H9 (cell line): ENCODE data around the gene SUFU. TPM values are rescaled to one million over a fixed set of nuclear protein-coding genes. Genes with fewer than 3 reads are reported as not detected.

Experiments
- DNase-seq: peaks from one replicate; pipeline ENCODE4 v3.0.0-alpha.2; 2017
- H2AFZ ChIP-seq: one replicate; pipeline ENCODE4 v1.6.1; 2013; ENCODE audit warnings: mild to moderate bottlenecking, low read length, control low read depth, moderate library complexity
- H2AK5ac ChIP-seq: 2 replicates; pipeline ENCODE4 v1.6.1; 2013; ENCODE audit warnings: low read length, control low read depth, mixed read lengths; ENCODE audit not compliant: insufficient read length
- H2BK120ac ChIP-seq: one replicate; pipeline ENCODE4 v1.6.1; 2013; ENCODE audit warnings: low read depth, mild to moderate bottlenecking, low read length, control low read depth, inconsistent platforms; ENCODE audit not compliant: poor library complexity, severe bottlenecking
- H2BK12ac ChIP-seq: 2 replicates; pipeline ENCODE4 v1.6.1; 2013; ENCODE audit warnings: low read length, control low read depth, mixed read lengths, low read depth; ENCODE audit not compliant: insufficient read length
- H2BK15ac ChIP-seq: 2 replicates; pipeline ENCODE4 v1.6.1; 2013; ENCODE audit warnings: low read depth, low read length, control low read depth
- H2BK20ac ChIP-seq: one replicate; pipeline ENCODE4 v1.6.1; 2013; ENCODE audit warnings: low read depth, mild to moderate bottlenecking, low read length, control low read depth, inconsistent platforms; ENCODE audit not compliant: poor library complexity, severe bottlenecking
- H2BK5ac ChIP-seq: 2 replicates; pipeline ENCODE4 v1.6.1; 2013; ENCODE audit warnings: low read length, control low read depth, mixed read lengths; ENCODE audit not compliant: insufficient read length
- H3K14ac ChIP-seq: 2 replicates; pipeline ENCODE4 v1.6.1; 2013; ENCODE audit warnings: low read length, control low read depth; ENCODE audit not compliant: insufficient read depth
- H3K18ac ChIP-seq: 2 replicates; pipeline ENCODE4 v1.6.1; 2013; ENCODE audit warnings: low read depth, mild to moderate bottlenecking, mixed read lengths, low read length, control low read depth; ENCODE audit not compliant: insufficient read length
- H3K23ac ChIP-seq: 2 replicates; pipeline ENCODE4 v1.6.1; 2013; ENCODE audit warnings: low read length, control low read depth, mixed read lengths, low read depth; ENCODE audit not compliant: insufficient read length
- H3K23me2 ChIP-seq: 2 replicates; pipeline ENCODE4 v1.6.1; 2013; ENCODE audit warnings: low read depth, mild to moderate bottlenecking, mixed read lengths, low read length, control low read depth; ENCODE audit not compliant: insufficient read length, poor library complexity, severe bottlenecking
- H3K27ac ChIP-seq: 2 replicates; pipeline ENCODE4 v1.5.1; 2013; ENCODE audit warnings: low read length, control low read depth, mixed read lengths, low read depth; ENCODE audit not compliant: insufficient read length
- H3K27me3 ChIP-seq: 2 replicates; pipeline ENCODE4 v1.6.1; 2013; ENCODE audit warnings: low read length, control low read depth, inconsistent platforms; ENCODE audit not compliant: insufficient read depth
- H3K4ac ChIP-seq: 2 replicates; pipeline ENCODE4 v1.6.1; 2013; ENCODE audit warnings: low read depth, mild to moderate bottlenecking, control low read depth, inconsistent platforms, low read length, moderate library complexity
- H3K4me1 ChIP-seq: 2 replicates; pipeline ENCODE4 v1.6.1; 2013; ENCODE audit warnings: low read length, control low read depth, inconsistent platforms; ENCODE audit not compliant: insufficient read depth
- H3K4me2 ChIP-seq: 2 replicates; pipeline ENCODE4 v1.6.1; 2013; ENCODE audit warnings: low read length, control low read depth, mixed read lengths; ENCODE audit not compliant: insufficient read length, insufficient read depth
- H3K56ac ChIP-seq: 2 replicates; pipeline ENCODE4 v1.6.1; 2013; ENCODE audit warnings: low read depth, mild to moderate bottlenecking, mixed read lengths, low read length, control low read depth; ENCODE audit not compliant: insufficient read length
- H3K79me1 ChIP-seq: 2 replicates; pipeline ENCODE4 v1.6.1; 2013; ENCODE audit warnings: low read depth, mild to moderate bottlenecking, moderate library complexity, low read length, control low read depth, inconsistent platforms; ENCODE audit not compliant: insufficient read depth, poor library complexity, severe bottlenecking
- H3K79me2 ChIP-seq: 2 replicates; pipeline ENCODE4 v1.6.1; 2013; ENCODE audit warnings: low read length, control low read depth, inconsistent platforms; ENCODE audit not compliant: insufficient read depth
- H3K9ac ChIP-seq: 2 replicates; pipeline ENCODE4 v1.6.1; 2013; ENCODE audit warnings: low read length, control low read depth, mixed read lengths; ENCODE audit not compliant: insufficient read length; ENCODE audit errors: extremely low read depth
- H3K9me3 ChIP-seq: one replicate; pipeline ENCODE4 v1.6.1; 2013; ENCODE audit warnings: low read depth, low read length, inconsistent platforms; ENCODE audit not compliant: control insufficient read depth
- H3T11ph ChIP-seq: one replicate; pipeline ENCODE4 v1.6.1; 2013; ENCODE audit warnings: mild to moderate bottlenecking, low read length, control low read depth, inconsistent platforms
- H4K20me1 ChIP-seq: one replicate; pipeline ENCODE4 v1.6.1; 2013; ENCODE audit not compliant: control insufficient read depth, insufficient read length, insufficient read depth
- H4K5ac ChIP-seq: 2 replicates; pipeline ENCODE4 v1.6.1; 2013; ENCODE audit warnings: low read depth, mild to moderate bottlenecking, mixed read lengths, low read length, control low read depth; ENCODE audit not compliant: insufficient read length
- H4K8ac ChIP-seq: replicated peaks from 2 replicates; pipeline ENCODE4 v1.6.1; 2013; ENCODE audit warnings: low read length, control low read depth, mixed read lengths, low read depth; ENCODE audit not compliant: insufficient read length
- H4K91ac ChIP-seq: 2 replicates; pipeline ENCODE4 v1.6.1; 2013; ENCODE audit warnings: low read depth, mild to moderate bottlenecking, moderate library complexity, mixed read lengths, low read length, control low read depth; ENCODE audit not compliant: insufficient read length
- H3K27ac Mint-ChIP-seq, 3 experiments: 2 replicates in 2 of 3; 3 replicates in 1 of 3; pipeline ENCODE4 v1.8.0; 2020 to 2021; ENCODE audit warnings: mixed read lengths in 3 of 3, mild to moderate bottlenecking in 1 of 3, moderate library complexity in 1 of 3
- H3K27me3 Mint-ChIP-seq: 2 replicates; pipeline ENCODE4 v1.8.0; 2021; ENCODE audit warnings: low read depth, mild to moderate bottlenecking, moderate library complexity, mixed read lengths
- H3K36me3 Mint-ChIP-seq, 3 experiments: 2 replicates in 2 of 3; 3 replicates in 1 of 3; pipeline ENCODE4 v1.8.0; 2020 to 2021; ENCODE audit warnings: low read depth in 3 of 3, mixed read lengths in 3 of 3; ENCODE audit not compliant: insufficient read depth in 1 of 3
- H3K4me1 Mint-ChIP-seq, 2 experiments: 2 replicates each; pipeline ENCODE4 v1.8.0; 2020; ENCODE audit warnings: mixed read lengths in 2 of 2
- H3K4me3 Mint-ChIP-seq, 2 experiments: 2 replicates in 1 of 2; 3 replicates in 1 of 2; pipeline ENCODE4 v1.8.0; 2020 to 2021; ENCODE audit warnings: mild to moderate bottlenecking in 2 of 2, mixed read lengths in 2 of 2, moderate library complexity in 1 of 2
- H3K9me3 Mint-ChIP-seq, 2 experiments: 2 replicates in 1 of 2; 3 replicates in 1 of 2; pipeline ENCODE4 v1.8.0; 2020; ENCODE audit warnings: mild to moderate bottlenecking in 2 of 2, mixed read lengths in 2 of 2, moderate library complexity in 1 of 2
- WGBS: extraction: QIAGEN DNeasy Blood & Tissue Kit; methylation state at CpG from one replicate; pipeline ENCODE4 v1.1.7; 2013; ENCODE audit warnings: missing lambda C conversion rate, low lambda C conversion rate, mixed read lengths; ENCODE audit not compliant: insufficient read length; ENCODE audit errors: extremely low coverage; 5-methylcytosine and 5-hydroxymethylcytosine counted together
- total RNA-seq: library from RNA; stranded (reverse); gene quantifications from 2 replicates; pipeline ENCODE4 v1.2.1, GENCODE V29; 2021
- TF ChIP-seq, protein P1 (sequence below): fragments of 200-600 bp; sonication (generic); conservative IDR thresholded peaks from 3 replicates; pipeline ENCODE4 v1.8.0; 2021; ENCODE audit warnings: antibody characterized with exemption, mild to moderate bottlenecking

Gene SUFU
- total RNA-seq, 1 experiment from 2014 or later, result 9.5 TPM

- Histone ChIP-seq H4K5ac (no peak overlapping the region), H3K14ac (no peak overlapping the region), H3K79me1 (no peaks in the 10 kb centered on the region), H2BK12ac (no peak overlapping the region), H3K27ac (no peak overlapping the region), H2BK120ac (no peak overlapping the region), H2BK20ac (no peak overlapping the region), H3K9me3 (no peaks in the 10 kb centered on the region), H4K20me1 (no peaks in the 10 kb centered on the region), H4K8ac (no peak overlapping the region), H3K4me2 (no peak overlapping the region), H3K18ac (no peak overlapping the region), H2AK5ac (no peak overlapping the region), H3K79me2 (no peaks in the 10 kb centered on the region), H3K23me2 (no peaks in the 10 kb centered on the region), H2BK15ac (no peak overlapping the region), H2AFZ (no peak overlapping the region), H3K4ac (no peak overlapping the region), H2BK5ac (no peak overlapping the region), H3K4me1 (no peaks in the 10 kb centered on the region), H3K23ac (no peak overlapping the region), H3K9ac (no peak overlapping the region), H4K91ac (no peak overlapping the region), H3K27me3 (no peaks in the 10 kb centered on the region), H3T11ph (no peak overlapping the region), H3K56ac (no peak overlapping the region)
- H3K36me3 Mint-ChIP-seq, result peaks cover 5 to 17% (median 13%) of the 10 kb centered on the region in 3 experiments
- no peaks in the 10 kb centered on the region for H3K4me1 Mint-ChIP-seq
- TF ChIP-seq, protein P1, sequence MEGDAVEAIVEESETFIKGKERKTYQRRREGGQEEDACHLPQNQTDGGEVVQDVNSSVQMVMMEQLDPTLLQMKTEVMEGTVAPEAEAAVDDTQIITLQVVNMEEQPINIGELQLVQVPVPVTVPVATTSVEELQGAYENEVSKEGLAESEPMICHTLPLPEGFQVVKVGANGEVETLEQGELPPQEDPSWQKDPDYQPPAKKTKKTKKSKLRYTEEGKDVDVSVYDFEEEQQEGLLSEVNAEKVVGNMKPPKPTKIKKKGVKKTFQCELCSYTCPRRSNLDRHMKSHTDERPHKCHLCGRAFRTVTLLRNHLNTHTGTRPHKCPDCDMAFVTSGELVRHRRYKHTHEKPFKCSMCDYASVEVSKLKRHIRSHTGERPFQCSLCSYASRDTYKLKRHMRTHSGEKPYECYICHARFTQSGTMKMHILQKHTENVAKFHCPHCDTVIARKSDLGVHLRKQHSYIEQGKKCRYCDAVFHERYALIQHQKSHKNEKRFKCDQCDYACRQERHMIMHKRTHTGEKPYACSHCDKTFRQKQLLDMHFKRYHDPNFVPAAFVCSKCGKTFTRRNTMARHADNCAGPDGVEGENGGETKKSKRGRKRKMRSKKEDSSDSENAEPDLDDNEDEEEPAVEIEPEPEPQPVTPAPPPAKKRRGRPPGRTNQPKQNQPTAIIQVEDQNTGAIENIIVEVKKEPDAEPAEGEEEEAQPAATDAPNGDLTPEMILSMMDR, result no peak
- H3K27me3 Mint-ChIP-seq, result no peaks in the 10 kb centered on the region; the same call in 1 of the 2 replicates
- DNase-seq, result no peak
- H3K27ac Mint-ChIP-seq, result no peak overlapping the region
- no peak overlapping the region for H3K4me3 Mint-ChIP-seq
- H3K9me3 Mint-ChIP-seq, result no peaks in the 10 kb centered on the region
- WGBS, result no CpG with 5 or more reads among the region's 1 CpG
Measured at GRCh38 chr10:102549549-102549948, 45.8 kb downstream of the SUFU start.
